Ishikawa (cell line): ENCODE data around the gene FLOT2.
A peak's percentile ranks its signal among the peaks of the same experiment; 100 is the strongest.

ENCODE experiments used
- CEBPB ChIP-seq: IDR thresholded peaks from 2 replicates; pipeline ENCODE4 v1.6.1; 2012
- CREB1 ChIP-seq: IDR thresholded peaks from 2 replicates; pipeline ENCODE4 v1.6.1; 2012; ENCODE audit warnings: low read depth
- EGR1 ChIP-seq: IDR thresholded peaks from 2 replicates; pipeline ENCODE4 v1.6.1; 2012
- EP300 ChIP-seq: IDR thresholded peaks from 2 replicates; pipeline ENCODE4 v1.6.1; 2012; ENCODE audit warnings: borderline replicate concordance
- FOXM1 ChIP-seq: IDR thresholded peaks from 2 replicates; pipeline ENCODE4 v1.6.1; 2012; ENCODE audit warnings: low read depth, borderline replicate concordance
- MAX ChIP-seq: IDR thresholded peaks from 2 replicates; pipeline ENCODE4 v1.6.1; 2012
- NFIC ChIP-seq: IDR thresholded peaks from 2 replicates; pipeline ENCODE4 v1.6.1; 2012
- RAD21 ChIP-seq: IDR thresholded peaks from 2 replicates; pipeline ENCODE4 v1.6.1; 2012; ENCODE audit warnings: low read depth
- TAF1 ChIP-seq: IDR thresholded peaks from 2 replicates; pipeline ENCODE4 v1.6.1; 2012; ENCODE audit warnings: low read depth, mild to moderate bottlenecking
- TCF12 ChIP-seq: IDR thresholded peaks from 2 replicates; pipeline ENCODE4 v1.6.1; 2012; ENCODE audit warnings: low read depth
- TEAD4 ChIP-seq: IDR thresholded peaks from 2 replicates; pipeline ENCODE4 v1.6.1; 2012
- USF1 ChIP-seq: IDR thresholded peaks from 2 replicates; pipeline ENCODE4 v1.6.1; 2012
- YY1 ChIP-seq: IDR thresholded peaks from 2 replicates; pipeline ENCODE4 v1.6.1; 2012; ENCODE audit warnings: low read depth
- ZBTB7A ChIP-seq: IDR thresholded peaks from 2 replicates; pipeline ENCODE4 v1.6.1; 2012; ENCODE audit warnings: low read depth
- TF ChIP-seq, protein P1 (sequence below): IDR thresholded peaks from 2 replicates; pipeline ENCODE4 v1.6.1; 2012; ENCODE audit warnings: low read depth, mild to moderate bottlenecking

FLOT2 gene

DNA sequence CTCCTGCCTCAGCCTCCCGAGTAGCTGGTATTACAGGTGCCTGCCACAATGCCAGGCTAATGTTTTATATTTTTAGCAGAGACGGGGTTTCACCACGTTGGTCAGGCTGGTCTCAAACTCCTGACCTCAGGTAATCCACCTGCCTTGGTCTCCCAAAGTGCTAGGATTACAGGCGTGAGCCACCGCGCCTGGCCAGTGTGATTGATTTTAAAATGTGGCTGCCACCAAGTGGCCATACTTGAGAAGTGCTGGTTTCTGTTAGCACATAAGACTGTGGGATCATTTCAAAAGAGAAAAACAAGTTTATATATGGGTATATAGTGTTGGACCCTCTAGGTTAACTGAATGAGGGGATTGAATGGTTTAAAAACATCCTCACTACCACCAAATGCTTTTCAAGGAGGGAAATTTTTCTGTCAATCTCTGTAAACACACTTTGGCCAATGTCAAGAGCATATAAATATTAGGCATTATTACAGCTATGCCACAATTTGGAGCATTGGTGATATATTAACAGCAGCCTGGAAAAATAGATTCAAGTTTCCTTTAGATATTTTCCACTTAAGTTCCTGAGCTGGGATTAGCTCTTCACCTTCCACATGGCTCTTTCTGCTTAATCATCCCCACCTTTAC, 18.9 kb upstream of the FLOT2 start:
- TF ChIP-seq RAD21 (peak; percentile 52), TAF1 (no peak)

- TF ChIP-seq ZBTB7A = no peak
- TF ChIP-seq RAD21 = no peak
- TF ChIP-seq FOXM1 = no peak
- no peak for TF ChIP-seq NFIC
- TF ChIP-seq EGR1 = no peak
- TF ChIP-seq YY1 = no peak
- no peak for TF ChIP-seq EP300
- TF ChIP-seq USF1 = no peak
- no peak for TF ChIP-seq CEBPB
- TF ChIP-seq MAX = no peak
- TF ChIP-seq, protein P1, sequence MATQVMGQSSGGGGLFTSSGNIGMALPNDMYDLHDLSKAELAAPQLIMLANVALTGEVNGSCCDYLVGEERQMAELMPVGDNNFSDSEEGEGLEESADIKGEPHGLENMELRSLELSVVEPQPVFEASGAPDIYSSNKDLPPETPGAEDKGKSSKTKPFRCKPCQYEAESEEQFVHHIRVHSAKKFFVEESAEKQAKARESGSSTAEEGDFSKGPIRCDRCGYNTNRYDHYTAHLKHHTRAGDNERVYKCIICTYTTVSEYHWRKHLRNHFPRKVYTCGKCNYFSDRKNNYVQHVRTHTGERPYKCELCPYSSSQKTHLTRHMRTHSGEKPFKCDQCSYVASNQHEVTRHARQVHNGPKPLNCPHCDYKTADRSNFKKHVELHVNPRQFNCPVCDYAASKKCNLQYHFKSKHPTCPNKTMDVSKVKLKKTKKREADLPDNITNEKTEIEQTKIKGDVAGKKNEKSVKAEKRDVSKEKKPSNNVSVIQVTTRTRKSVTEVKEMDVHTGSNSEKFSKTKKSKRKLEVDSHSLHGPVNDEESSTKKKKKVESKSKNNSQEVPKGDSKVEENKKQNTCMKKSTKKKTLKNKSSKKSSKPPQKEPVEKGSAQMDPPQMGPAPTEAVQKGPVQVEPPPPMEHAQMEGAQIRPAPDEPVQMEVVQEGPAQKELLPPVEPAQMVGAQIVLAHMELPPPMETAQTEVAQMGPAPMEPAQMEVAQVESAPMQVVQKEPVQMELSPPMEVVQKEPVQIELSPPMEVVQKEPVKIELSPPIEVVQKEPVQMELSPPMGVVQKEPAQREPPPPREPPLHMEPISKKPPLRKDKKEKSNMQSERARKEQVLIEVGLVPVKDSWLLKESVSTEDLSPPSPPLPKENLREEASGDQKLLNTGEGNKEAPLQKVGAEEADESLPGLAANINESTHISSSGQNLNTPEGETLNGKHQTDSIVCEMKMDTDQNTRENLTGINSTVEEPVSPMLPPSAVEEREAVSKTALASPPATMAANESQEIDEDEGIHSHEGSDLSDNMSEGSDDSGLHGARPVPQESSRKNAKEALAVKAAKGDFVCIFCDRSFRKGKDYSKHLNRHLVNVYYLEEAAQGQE = no peak
- no peak for TF ChIP-seq CREB1
- TF ChIP-seq TCF12 = no peak
- no peak for TF ChIP-seq TAF1
These were observed 15.4 kb upstream of the FLOT2 start for GRCh38 chr17:28912938-28913333.

DNA sequence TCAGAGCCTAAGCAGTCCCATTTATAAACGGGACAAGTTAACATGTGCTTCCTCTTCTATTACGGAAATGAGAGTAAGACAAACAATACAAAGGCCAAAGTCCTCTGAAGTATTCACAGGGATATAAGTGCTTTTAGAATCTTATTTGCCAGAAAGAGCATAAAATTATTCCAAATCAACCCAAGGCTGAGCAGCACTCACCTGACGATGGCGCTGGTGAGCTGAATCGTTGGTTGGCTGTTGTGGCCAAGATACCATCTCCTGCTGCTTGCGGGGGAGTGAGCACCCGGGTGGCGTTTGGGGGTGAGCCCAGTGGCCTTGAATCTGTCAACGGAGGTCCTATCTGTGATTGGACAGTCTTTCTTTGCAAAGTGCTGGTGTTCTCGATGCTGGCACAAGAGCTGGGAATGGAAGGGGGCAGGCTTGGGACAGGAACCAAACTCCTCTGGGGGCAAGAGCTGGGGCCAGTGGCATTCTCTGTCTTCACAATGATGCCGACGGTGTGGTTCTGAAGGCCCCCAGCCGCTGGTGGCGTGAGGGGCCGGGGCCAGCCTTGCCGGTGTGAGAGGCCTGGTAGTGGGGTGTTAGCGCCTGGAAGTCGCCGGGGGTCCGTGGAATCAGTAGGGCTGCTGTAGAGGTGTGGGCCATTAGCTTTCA, 14.9 kb upstream of the FLOT2 start:
- TF ChIP-seq NFIC = no peak
- TF ChIP-seq RAD21 = no peak
- TF ChIP-seq YY1 = no peak
- TF ChIP-seq CEBPB = no peak
- TF ChIP-seq TEAD4 = no peak
- TF ChIP-seq EGR1 = no peak

GRCh38 chr17:28911411-28912045, 14.0 kb upstream of the FLOT2 start:
- no peak for TF ChIP-seq YY1
- no peak for TF ChIP-seq TCF12
- no peak for TF ChIP-seq FOXM1
- no peak for TF ChIP-seq TEAD4
- TF ChIP-seq CREB1 = no peak

- TF ChIP-seq RAD21 (no peak), TCF12 (no peak), CREB1 (no peak), TEAD4 (no peak), NFIC (no peak), EP300 (no peak), FOXM1 (no peak), CEBPB (no peak), ZBTB7A (no peak), MAX (no peak), TAF1 (no peak), USF1 (no peak), YY1 (no peak), EGR1 (no peak)
- TF ChIP-seq, protein P1 = no peak
These were observed 13.0 kb upstream of the FLOT2 start for GRCh38 chr17:28910534-28910933.

DNA sequence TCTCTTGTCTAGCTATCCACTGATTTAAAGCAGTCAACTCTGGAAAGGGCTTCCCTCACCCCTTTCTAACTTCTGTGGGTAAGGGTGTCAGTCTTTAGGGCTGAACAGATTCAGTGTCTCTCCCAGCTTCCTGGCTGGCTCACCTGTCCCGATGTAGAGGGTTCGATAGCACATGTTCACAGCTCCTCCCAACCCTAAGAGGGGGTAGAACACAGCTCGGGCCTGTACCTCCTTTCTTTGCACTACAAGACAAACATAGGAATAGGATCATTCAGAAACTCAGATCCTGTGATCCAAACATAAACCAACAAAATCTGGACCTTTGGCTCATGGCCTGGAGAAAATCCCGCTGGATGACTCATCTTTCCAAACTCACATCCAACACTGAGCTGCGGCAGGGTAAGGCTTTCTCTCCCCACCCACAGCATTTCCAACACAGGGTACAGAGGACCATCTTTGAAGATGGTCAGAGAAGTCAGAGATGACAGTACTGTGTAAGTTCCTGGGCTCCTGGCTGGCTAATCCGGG, 11.2 kb upstream of the FLOT2 start:
- TF ChIP-seq TAF1 (no peak), RAD21 (no peak), CREB1 (no peak), YY1 (no peak), TCF12 (no peak), EGR1 (no peak), CEBPB (no peak), MAX (no peak), NFIC (no peak), FOXM1 (no peak), USF1 (no peak)
- TF ChIP-seq, protein P1 = no peak
